DOHH2 (cell line): Measurements from ENCODE around the gene CADPS2.

Experiments used
- H3F3A ChIP-seq: fragments of 200-600 bp; sonication (generic), shearing (Covaris generic); 2 replicates; pipeline ENCODE4 v1.6.0; 2016; ENCODE audit warnings: antibody characterized with exemption, mild to moderate bottlenecking; ENCODE audit not compliant: control insufficient read depth, insufficient read depth
- H3K27ac ChIP-seq: fragments of 200-600 bp; sonication (generic); 2 replicates; pipeline ENCODE4 v1.5.1; 2014; ENCODE audit warnings: low read depth, mild to moderate bottlenecking, low read length, moderate library complexity
- H3K27me3 ChIP-seq: fragments of 200-600 bp; sonication (generic); 2 replicates; pipeline ENCODE4 v1.6.1; 2014; ENCODE audit warnings: mild to moderate bottlenecking, low read length, mixed read lengths; ENCODE audit not compliant: control insufficient read depth
- H3K36me3 ChIP-seq: fragments of 200-600 bp; sonication (generic); 2 replicates; pipeline ENCODE4 v1.6.1; 2014; ENCODE audit warnings: mild to moderate bottlenecking, low read length, moderate library complexity, mixed read lengths; ENCODE audit not compliant: control insufficient read depth
- H3K4me1 ChIP-seq: fragments of 200-600 bp; sonication (generic); 2 replicates; pipeline ENCODE4 v1.6.1; 2014; ENCODE audit warnings: mild to moderate bottlenecking, low read length, mixed read lengths; ENCODE audit not compliant: control insufficient read depth
- H3K4me2 ChIP-seq: fragments of 200-600 bp; sonication (generic); 2 replicates; pipeline ENCODE4 v1.6.0; 2014; ENCODE audit warnings: mild to moderate bottlenecking, low read length, moderate library complexity
- H3K4me3 ChIP-seq: fragments of 200-600 bp; sonication (generic); 2 replicates; pipeline ENCODE4 v1.5.1; 2014; ENCODE audit warnings: mild to moderate bottlenecking, low read length, mixed read lengths
- H3K79me2 ChIP-seq: fragments of 200-600 bp; sonication (generic); 2 replicates; pipeline ENCODE4 v1.6.1; 2014; ENCODE audit warnings: mild to moderate bottlenecking, low read length, mixed read lengths; ENCODE audit not compliant: control insufficient read depth
- H3K9me2 ChIP-seq: fragments of 200-600 bp; sonication (generic); replicated peaks from 2 replicates; pipeline ENCODE4 v1.6.1; 2014; ENCODE audit warnings: mild to moderate bottlenecking, low read length, mixed read lengths; ENCODE audit not compliant: control insufficient read depth
- H3K9me3 ChIP-seq: fragments of 200-600 bp; sonication (generic); 2 replicates; pipeline ENCODE4 v1.6.1; 2014; ENCODE audit warnings: antibody characterized with exemption, low read length, mixed read lengths; ENCODE audit not compliant: control insufficient read depth, insufficient read depth
- H4K20me1 ChIP-seq: fragments of 200-600 bp; sonication (generic); 2 replicates; pipeline ENCODE4 v1.6.0; 2014; ENCODE audit warnings: low read depth, mild to moderate bottlenecking, antibody characterized with exemption, low read length, moderate library complexity; ENCODE audit not compliant: control insufficient read depth, insufficient read depth
- EZH2phosphoT487 ChIP-seq: fragments of 200-600 bp; sonication (generic); IDR thresholded peaks from 2 replicates; pipeline ENCODE4 v1.6.1; 2017; ENCODE audit warnings: borderline replicate concordance, mild to moderate bottlenecking, antibody characterized with exemption, low read length, moderate library complexity, mixed read lengths
- TF ChIP-seq, protein P1 (sequence below): fragments of 200-600 bp; sonication (generic); IDR thresholded peaks from one replicate; pipeline ENCODE4 v1.5.1; 2014; ENCODE audit warnings: antibody characterized with exemption, mild to moderate bottlenecking, low read depth, low read length; ENCODE audit not compliant: poor library complexity, severe bottlenecking

The CADPS2 gene

DNA sequence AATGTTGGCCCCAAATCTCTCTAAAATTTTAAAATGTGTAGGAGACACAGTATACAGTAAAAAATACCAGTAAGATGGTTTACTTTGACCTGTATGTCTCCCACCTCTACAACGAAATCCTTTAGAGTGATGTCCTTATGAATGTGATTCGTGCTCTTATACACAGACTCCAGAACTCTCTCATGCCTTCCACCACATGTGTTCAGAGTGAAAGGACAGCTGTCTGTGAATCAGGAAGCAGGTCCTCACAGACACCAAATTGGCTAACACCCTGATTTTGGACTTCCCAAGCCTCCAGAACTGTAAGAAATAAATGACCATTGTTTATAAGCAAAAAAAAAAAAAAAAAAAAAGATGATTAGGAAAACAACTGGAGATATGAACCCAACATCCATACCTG is 222.5 kb downstream of the CADPS2 start:
- H3K79me2 ChIP-seq, result no peaks in the 10 kb centered on the region
- H3K4me2 ChIP-seq, result no peak overlapping the region
- no peak for TF ChIP-seq EZH2phosphoT487
- TF ChIP-seq, protein P1, sequence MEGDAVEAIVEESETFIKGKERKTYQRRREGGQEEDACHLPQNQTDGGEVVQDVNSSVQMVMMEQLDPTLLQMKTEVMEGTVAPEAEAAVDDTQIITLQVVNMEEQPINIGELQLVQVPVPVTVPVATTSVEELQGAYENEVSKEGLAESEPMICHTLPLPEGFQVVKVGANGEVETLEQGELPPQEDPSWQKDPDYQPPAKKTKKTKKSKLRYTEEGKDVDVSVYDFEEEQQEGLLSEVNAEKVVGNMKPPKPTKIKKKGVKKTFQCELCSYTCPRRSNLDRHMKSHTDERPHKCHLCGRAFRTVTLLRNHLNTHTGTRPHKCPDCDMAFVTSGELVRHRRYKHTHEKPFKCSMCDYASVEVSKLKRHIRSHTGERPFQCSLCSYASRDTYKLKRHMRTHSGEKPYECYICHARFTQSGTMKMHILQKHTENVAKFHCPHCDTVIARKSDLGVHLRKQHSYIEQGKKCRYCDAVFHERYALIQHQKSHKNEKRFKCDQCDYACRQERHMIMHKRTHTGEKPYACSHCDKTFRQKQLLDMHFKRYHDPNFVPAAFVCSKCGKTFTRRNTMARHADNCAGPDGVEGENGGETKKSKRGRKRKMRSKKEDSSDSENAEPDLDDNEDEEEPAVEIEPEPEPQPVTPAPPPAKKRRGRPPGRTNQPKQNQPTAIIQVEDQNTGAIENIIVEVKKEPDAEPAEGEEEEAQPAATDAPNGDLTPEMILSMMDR, result no peak
- no peaks in the 10 kb centered on the region for H4K20me1 ChIP-seq
- H3K27ac ChIP-seq, result no peak overlapping the region
- H3K9me2 ChIP-seq, result no peaks in the 10 kb centered on the region
- H3K9me3 ChIP-seq, result no peaks in the 10 kb centered on the region
- no peaks in the 10 kb centered on the region for H3F3A ChIP-seq
- no peaks in the 10 kb centered on the region for H3K36me3 ChIP-seq
- no peak overlapping the region for H3K4me3 ChIP-seq
- H3K27me3 ChIP-seq, result no peaks in the 10 kb centered on the region
- no peaks in the 10 kb centered on the region for H3K4me1 ChIP-seq

DNA sequence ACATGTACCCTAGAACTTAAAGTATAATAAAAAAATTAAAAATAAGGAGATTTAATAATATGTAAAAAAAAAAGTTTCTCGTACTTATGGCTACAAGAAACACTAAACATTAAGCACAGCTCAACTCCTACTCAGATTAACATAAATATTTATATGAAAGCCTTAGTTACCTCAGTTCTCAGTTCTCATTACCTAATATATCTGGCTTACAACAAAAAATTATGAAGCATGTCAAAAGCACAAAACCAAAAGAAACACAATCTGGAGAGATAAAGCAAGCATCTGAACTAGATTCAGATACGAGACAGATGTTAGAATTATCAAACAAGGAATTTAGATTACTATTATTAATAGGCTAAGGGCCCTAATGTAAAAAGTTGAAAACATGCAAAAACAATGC is 227.4 kb downstream of the CADPS2 start:
- Histone ChIP-seq H3K9me2 (no peaks in the 10 kb centered on the region), H3F3A (no peaks in the 10 kb centered on the region), H4K20me1 (no peaks in the 10 kb centered on the region), H3K4me2 (no peak overlapping the region), H3K27ac (no peak overlapping the region), H3K27me3 (no peaks in the 10 kb centered on the region), H3K36me3 (no peaks in the 10 kb centered on the region), H3K4me1 (no peaks in the 10 kb centered on the region), H3K9me3 (no peaks in the 10 kb centered on the region), H3K4me3 (no peak overlapping the region), H3K79me2 (no peaks in the 10 kb centered on the region)
- TF ChIP-seq, protein P1, result no peak
- TF ChIP-seq EZH2phosphoT487, result no peak

DNA sequence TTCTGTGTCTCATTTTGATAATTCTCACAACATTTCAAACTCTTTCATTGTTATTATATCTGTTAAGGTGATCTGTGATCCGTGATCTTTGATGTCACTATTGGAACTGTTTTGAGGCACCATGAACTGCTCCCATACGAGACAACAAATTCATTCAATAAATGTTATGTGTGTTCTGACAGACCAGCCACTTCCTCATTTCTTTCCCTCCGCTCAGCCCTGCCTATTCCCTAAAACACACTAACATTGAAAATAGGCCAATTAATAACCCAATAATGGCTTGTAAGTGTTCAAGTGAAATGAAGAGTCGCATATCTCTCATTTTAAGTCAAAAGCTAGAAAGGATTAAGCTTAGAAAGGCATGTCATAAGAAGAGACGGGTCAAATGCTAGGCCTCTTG is 232.6 kb downstream of the CADPS2 start:
- Histone ChIP-seq H3K4me1 (no peaks in the 10 kb centered on the region), H3K79me2 (no peaks in the 10 kb centered on the region), H3K27ac (no peak overlapping the region), H4K20me1 (no peaks in the 10 kb centered on the region), H3K9me3 (no peaks in the 10 kb centered on the region), H3K9me2 (no peaks in the 10 kb centered on the region), H3K4me2 (no peak overlapping the region), H3K27me3 (no peaks in the 10 kb centered on the region), H3K36me3 (no peaks in the 10 kb centered on the region), H3F3A (no peaks in the 10 kb centered on the region), H3K4me3 (no peak overlapping the region)
- no peak for TF ChIP-seq EZH2phosphoT487
- TF ChIP-seq, protein P1, result no peak

DNA sequence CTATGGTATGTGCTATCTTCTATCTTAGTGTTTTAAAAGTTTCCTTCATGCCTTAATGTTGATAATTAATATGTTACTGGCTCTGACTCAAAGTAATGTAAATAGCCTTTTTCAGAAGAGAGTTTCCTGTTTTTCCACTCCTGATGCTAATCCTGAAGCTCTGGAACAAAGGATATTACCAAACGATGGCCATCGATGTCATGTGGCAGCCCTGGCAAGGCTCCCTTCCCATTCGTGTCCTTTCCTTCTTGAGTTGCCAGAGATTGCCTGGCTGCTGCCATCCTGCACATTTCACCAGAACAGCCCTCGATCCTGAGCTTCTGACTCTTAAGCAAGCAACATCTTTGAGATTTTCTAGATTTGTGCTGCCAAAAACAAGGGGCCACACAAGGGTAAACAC is 233.4 kb downstream of the CADPS2 start:
- Histone ChIP-seq H3K4me2 (no peak overlapping the region), H3K79me2 (no peaks in the 10 kb centered on the region), H3K27ac (no peak overlapping the region), H4K20me1 (no peaks in the 10 kb centered on the region), H3F3A (no peaks in the 10 kb centered on the region), H3K9me3 (no peaks in the 10 kb centered on the region), H3K4me3 (no peak overlapping the region), H3K36me3 (no peaks in the 10 kb centered on the region), H3K4me1 (no peaks in the 10 kb centered on the region), H3K9me2 (no peaks in the 10 kb centered on the region), H3K27me3 (no peaks in the 10 kb centered on the region)
- no peak for TF ChIP-seq EZH2phosphoT487
- TF ChIP-seq, protein P1, result no peak
